ENCODE results near the gene C1orf116.
A peak's percentile ranks its signal among the peaks of the same experiment; 100 is the strongest.

Gene C1orf116

DNA sequence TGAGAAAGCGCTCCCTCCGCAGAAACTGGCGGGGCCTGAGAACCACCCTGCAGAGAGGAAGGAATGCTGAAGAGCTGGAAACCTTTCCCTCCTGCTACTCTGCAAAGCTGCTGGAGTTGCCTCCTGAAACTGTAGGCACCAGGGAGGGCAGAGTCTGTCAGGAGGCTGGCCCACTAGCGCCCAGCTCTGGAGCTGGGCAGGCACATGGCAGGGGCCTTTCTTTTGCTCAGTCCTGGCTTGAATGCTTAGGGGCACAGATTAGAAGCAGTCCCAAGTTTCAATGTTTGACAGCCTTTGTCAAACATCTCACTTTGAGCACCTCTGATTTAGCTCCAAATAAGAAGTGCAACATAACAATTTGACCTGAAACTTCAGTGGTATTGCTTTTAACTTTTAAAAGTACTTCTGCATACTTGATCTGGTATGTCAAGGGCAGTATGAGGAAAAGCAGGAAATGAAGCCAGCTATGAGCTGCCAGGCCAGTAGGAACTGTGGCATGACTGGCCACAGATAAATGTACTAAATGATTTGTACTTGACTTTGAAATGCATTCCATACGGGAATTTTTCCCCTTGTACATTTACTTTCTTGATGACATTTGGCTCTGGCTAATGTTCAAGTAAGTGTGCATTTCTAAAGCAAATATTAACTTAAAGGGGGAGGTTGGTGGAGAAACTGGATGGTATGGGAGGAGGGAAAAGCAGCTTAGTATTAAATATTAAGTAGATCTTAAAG lies 7.2 kb downstream of the C1orf116 start:
- H3K27ac ChIP-seq (ENCODE audit: low read depth, low read length), result peak overlapping the region; percentile 47
- no peak overlapping the region for H3K9ac ChIP-seq (ENCODE audit: low read depth, low read length)
- H3K36me3 ChIP-seq (ENCODE audit: control insufficient read depth, insufficient read depth, low read length), result no peaks in the 10 kb centered on the region
- H3K9me3 ChIP-seq (ENCODE audit: control insufficient read depth, insufficient read depth, low read length), result no peaks in the 10 kb centered on the region
- no peaks in the 10 kb centered on the region for H3K27me3 ChIP-seq (ENCODE audit: control insufficient read depth, insufficient read depth, low read length)
- H3K4me1 ChIP-seq (ENCODE audit: control insufficient read depth, insufficient read depth, low read length), result peaks cover 8% of the 10 kb centered on the region
- no peak overlapping the region for H3K4me3 ChIP-seq (ENCODE audit: low read depth, low read length)

GRCh38 chr1:207024202-207025145 lies 8.1 kb downstream of the C1orf116 start:
- no peaks in the 10 kb centered on the region for H3K9me3 ChIP-seq (ENCODE audit: control insufficient read depth, insufficient read depth, low read length)
- H3K27me3 ChIP-seq (ENCODE audit: control insufficient read depth, insufficient read depth, low read length), result no peaks in the 10 kb centered on the region
- H3K27ac ChIP-seq (ENCODE audit: low read depth, low read length), result no peak overlapping the region
- no peaks in the 10 kb centered on the region for H3K36me3 ChIP-seq (ENCODE audit: control insufficient read depth, insufficient read depth, low read length)
- H3K4me1 ChIP-seq (ENCODE audit: control insufficient read depth, insufficient read depth, low read length), result peaks cover 8% of the 10 kb centered on the region
- H3K9ac ChIP-seq (ENCODE audit: low read depth, low read length), result no peak overlapping the region
- H3K4me3 ChIP-seq (ENCODE audit: low read depth, low read length), result no peak overlapping the region

- Histone ChIP-seq H3K9ac (ENCODE audit: low read depth, low read length) (no peak overlapping the region), H3K4me3 (ENCODE audit: low read depth, low read length) (no peak overlapping the region), H3K36me3 (ENCODE audit: control insufficient read depth, insufficient read depth, low read length) (no peaks in the 10 kb centered on the region), H3K9me3 (ENCODE audit: control insufficient read depth, insufficient read depth, low read length) (no peaks in the 10 kb centered on the region), H3K27me3 (ENCODE audit: control insufficient read depth, insufficient read depth, low read length) (no peaks in the 10 kb centered on the region), H3K27ac (ENCODE audit: low read depth, low read length) (no peak overlapping the region), H3K4me1 (ENCODE audit: control insufficient read depth, insufficient read depth, low read length) (peaks cover 8% of the 10 kb centered on the region)
Measured at GRCh38 chr1:207022996-207023679, 9.4 kb downstream of the C1orf116 start.

DNA sequence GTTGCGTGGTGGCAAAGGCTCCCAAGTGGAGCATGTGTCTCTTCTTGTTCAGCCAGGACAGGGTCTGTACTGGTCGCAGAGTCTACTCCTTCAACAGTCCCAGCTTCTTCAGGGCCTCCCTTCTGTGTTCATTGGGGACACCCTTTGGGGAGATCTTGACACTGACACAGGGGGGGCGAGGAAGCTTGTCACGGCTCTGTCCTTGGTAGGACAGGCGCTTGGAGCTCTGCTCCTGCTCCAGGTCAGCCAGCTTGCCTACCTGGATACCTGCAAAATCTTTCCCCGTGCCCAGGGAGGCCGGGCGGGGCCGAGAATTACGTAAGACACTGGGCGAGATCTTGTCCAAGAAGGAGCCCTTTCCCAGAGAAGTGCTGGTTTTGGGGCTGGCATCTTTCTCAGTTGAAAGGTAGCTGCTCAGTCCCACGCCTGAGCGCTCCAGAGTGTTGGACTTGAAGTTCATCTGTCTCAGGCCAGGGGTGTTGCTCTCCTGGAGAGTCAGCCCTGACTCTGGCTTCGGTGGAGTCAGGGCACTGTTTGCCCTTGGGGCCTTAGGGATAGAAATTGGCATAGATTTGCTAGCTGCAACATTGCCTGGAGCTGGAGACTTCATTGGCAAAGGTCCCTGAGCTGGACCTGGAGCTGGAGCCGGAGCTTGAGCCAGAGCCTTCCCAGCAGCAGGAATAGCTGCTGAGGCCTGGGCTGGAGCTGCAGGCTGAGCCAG lies 10.5 kb downstream of the C1orf116 start:
- no peak overlapping the region for H3K4me3 ChIP-seq (ENCODE audit: low read depth, low read length)
- no peaks in the 10 kb centered on the region for H3K27me3 ChIP-seq (ENCODE audit: control insufficient read depth, insufficient read depth, low read length)
- no peaks in the 10 kb centered on the region for H3K36me3 ChIP-seq (ENCODE audit: control insufficient read depth, insufficient read depth, low read length)
- H3K9ac ChIP-seq (ENCODE audit: low read depth, low read length), result no peak overlapping the region
- H3K4me1 ChIP-seq (ENCODE audit: control insufficient read depth, insufficient read depth, low read length), result peaks cover 8% of the 10 kb centered on the region
- H3K27ac ChIP-seq (ENCODE audit: low read depth, low read length), result no peak overlapping the region
- H3K9me3 ChIP-seq (ENCODE audit: control insufficient read depth, insufficient read depth, low read length), result no peaks in the 10 kb centered on the region

DNA sequence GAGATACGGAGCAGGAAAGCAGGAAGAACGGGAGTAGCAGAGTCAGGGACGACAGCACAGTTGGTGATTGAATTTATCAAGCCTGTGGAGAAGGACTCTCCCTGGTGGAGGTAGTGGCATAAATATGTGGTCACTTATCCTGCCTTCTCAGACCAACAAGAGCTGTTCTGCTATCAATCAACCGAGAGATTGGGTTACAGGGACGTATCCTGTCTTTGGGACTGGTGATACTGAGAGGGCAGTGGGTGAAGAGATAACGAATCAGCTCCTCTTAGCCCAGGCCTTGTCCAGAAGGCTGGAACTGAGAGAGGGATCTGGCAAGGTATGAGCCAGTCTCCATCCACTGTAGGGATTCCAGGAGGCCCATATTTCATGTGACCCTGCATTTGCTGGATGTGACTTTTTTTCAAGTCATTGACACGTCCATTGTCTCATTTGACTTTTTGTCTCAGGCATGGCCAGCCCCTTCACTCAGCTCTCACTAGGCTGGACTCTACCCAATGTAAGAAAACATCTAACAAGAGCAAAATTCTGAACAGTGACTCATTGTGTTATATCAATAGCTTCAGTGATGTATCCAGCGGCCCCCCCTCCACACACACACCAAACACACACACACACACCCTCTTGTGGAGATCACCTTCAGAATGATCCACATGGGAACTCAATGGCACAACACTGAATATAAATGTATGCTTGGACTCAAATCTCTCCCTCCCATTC lies 11.3 kb downstream of the C1orf116 start:
- Histone ChIP-seq H3K9me3 (ENCODE audit: control insufficient read depth, insufficient read depth, low read length) (no peaks in the 10 kb centered on the region), H3K36me3 (ENCODE audit: control insufficient read depth, insufficient read depth, low read length) (no peaks in the 10 kb centered on the region), H3K4me1 (ENCODE audit: control insufficient read depth, insufficient read depth, low read length) (peaks cover 8% of the 10 kb centered on the region), H3K27ac (ENCODE audit: low read depth, low read length) (no peak overlapping the region), H3K9ac (ENCODE audit: low read depth, low read length) (no peak overlapping the region), H3K4me3 (ENCODE audit: low read depth, low read length) (no peak overlapping the region), H3K27me3 (ENCODE audit: control insufficient read depth, insufficient read depth, low read length) (no peaks in the 10 kb centered on the region)

DNA sequence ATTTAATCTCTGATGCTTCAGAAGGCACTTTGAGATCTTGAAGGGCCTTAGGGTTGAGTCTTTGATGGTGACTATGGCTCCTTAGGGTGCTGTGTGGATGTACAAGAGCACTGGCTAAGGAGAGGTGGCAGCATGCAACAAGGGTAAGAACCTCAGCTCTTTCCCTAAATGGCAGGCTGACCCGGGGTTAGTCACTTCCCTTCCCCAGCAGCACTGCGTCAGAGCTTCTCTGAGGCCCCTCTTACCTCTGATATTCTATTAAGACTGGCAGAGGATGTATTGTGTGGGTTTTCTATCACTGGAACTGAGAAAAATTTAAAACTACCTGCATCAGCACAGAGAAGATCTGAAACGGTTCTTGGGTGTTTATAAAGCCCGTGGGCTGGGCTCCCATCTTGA lies 11.8 kb downstream of the C1orf116 start:
- Histone ChIP-seq H3K9ac (ENCODE audit: low read depth, low read length) (no peak overlapping the region), H3K4me1 (ENCODE audit: control insufficient read depth, insufficient read depth, low read length) (peaks cover 7% of the 10 kb centered on the region)

GRCh38 chr1:207020065-207020708 lies 12.4 kb downstream of the C1orf116 start:
- no peaks in the 10 kb centered on the region for H3K9me3 ChIP-seq (ENCODE audit: control insufficient read depth, insufficient read depth, low read length)
- H3K4me1 ChIP-seq (ENCODE audit: control insufficient read depth, insufficient read depth, low read length), result peaks cover 2% of the 10 kb centered on the region
- no peaks in the 10 kb centered on the region for H3K36me3 ChIP-seq (ENCODE audit: control insufficient read depth, insufficient read depth, low read length)
- no peak overlapping the region for H3K4me3 ChIP-seq (ENCODE audit: low read depth, low read length)
- H3K27me3 ChIP-seq (ENCODE audit: control insufficient read depth, insufficient read depth, low read length), result no peaks in the 10 kb centered on the region
- H3K27ac ChIP-seq (ENCODE audit: low read depth, low read length), result no peak overlapping the region
- no peak overlapping the region for H3K9ac ChIP-seq (ENCODE audit: low read depth, low read length)

More for the DNA sequence above, 11.8 kb downstream of the C1orf116 start:
- H3K4me3 ChIP-seq (ENCODE audit: low read depth, low read length), result no peak overlapping the region
- no peaks in the 10 kb centered on the region for H3K27me3 ChIP-seq (ENCODE audit: control insufficient read depth, insufficient read depth, low read length)
- H3K9me3 ChIP-seq (ENCODE audit: control insufficient read depth, insufficient read depth, low read length), result no peaks in the 10 kb centered on the region
- H3K27ac ChIP-seq (ENCODE audit: low read depth, low read length), result no peak overlapping the region
- no peaks in the 10 kb centered on the region for H3K36me3 ChIP-seq (ENCODE audit: control insufficient read depth, insufficient read depth, low read length)

GRCh38 chr1:207019661-207020060 lies 12.9 kb downstream of the C1orf116 start:
- Histone ChIP-seq H3K27ac (ENCODE audit: low read depth, low read length) (no peak overlapping the region), H3K4me1 (ENCODE audit: control insufficient read depth, insufficient read depth, low read length) (no peaks in the 10 kb centered on the region), H3K27me3 (ENCODE audit: control insufficient read depth, insufficient read depth, low read length) (no peaks in the 10 kb centered on the region), H3K9me3 (ENCODE audit: control insufficient read depth, insufficient read depth, low read length) (no peaks in the 10 kb centered on the region), H3K36me3 (ENCODE audit: control insufficient read depth, insufficient read depth, low read length) (no peaks in the 10 kb centered on the region), H3K4me3 (ENCODE audit: low read depth, low read length) (no peak overlapping the region), H3K9ac (ENCODE audit: low read depth, low read length) (no peak overlapping the region)

GRCh38 chr1:207019161-207019560 lies 13.4 kb downstream of the C1orf116 start:
- H3K4me3 ChIP-seq (ENCODE audit: low read depth, low read length), result no peak overlapping the region
- H3K4me1 ChIP-seq (ENCODE audit: control insufficient read depth, insufficient read depth, low read length), result no peaks in the 10 kb centered on the region
- H3K36me3 ChIP-seq (ENCODE audit: control insufficient read depth, insufficient read depth, low read length), result no peaks in the 10 kb centered on the region
- no peak overlapping the region for H3K27ac ChIP-seq (ENCODE audit: low read depth, low read length)
- no peaks in the 10 kb centered on the region for H3K9me3 ChIP-seq (ENCODE audit: control insufficient read depth, insufficient read depth, low read length)
- H3K9ac ChIP-seq (ENCODE audit: low read depth, low read length), result no peak overlapping the region
- H3K27me3 ChIP-seq (ENCODE audit: control insufficient read depth, insufficient read depth, low read length), result no peaks in the 10 kb centered on the region

DNA sequence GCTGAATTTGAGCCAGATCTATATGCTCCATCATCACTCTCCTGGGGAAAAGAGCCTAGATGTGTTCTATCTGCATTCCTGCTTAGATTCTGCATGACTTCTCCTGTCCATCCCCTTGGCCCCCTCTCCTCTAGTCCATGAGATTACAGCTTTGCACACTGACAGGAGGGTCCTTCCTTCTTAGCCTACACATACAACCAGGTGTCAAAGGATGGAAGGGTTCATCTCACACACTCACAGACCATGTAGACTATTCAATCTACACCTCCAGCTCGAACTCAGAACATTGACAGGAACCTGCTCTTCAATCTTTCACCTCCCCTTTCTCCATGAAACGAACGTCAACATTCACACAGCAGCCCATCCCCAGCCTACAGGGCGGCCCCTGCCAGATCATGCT lies 13.8 kb downstream of the C1orf116 start:
- Histone ChIP-seq H3K36me3 (ENCODE audit: control insufficient read depth, insufficient read depth, low read length) (no peaks in the 10 kb centered on the region), H3K27ac (ENCODE audit: low read depth, low read length) (no peak overlapping the region), H3K27me3 (ENCODE audit: control insufficient read depth, insufficient read depth, low read length) (no peaks in the 10 kb centered on the region), H3K4me1 (ENCODE audit: control insufficient read depth, insufficient read depth, low read length) (no peaks in the 10 kb centered on the region), H3K9me3 (ENCODE audit: control insufficient read depth, insufficient read depth, low read length) (no peaks in the 10 kb centered on the region), H3K4me3 (ENCODE audit: low read depth, low read length) (no peak overlapping the region), H3K9ac (ENCODE audit: low read depth, low read length) (no peak overlapping the region)
